GM12878 (cell line): Measurements from ENCODE around the gene PCDH11X.
"Not testable (repeated sequence)": the region's sequence is repeated elsewhere in the genome, so short reads cannot be mapped to it uniquely, and the experiment has no call there.

Experiments
- CHD2 ChIP-seq: IDR thresholded peaks from 2 replicates; pipeline ENCODE4 v1.6.1; 2011; ENCODE audit warnings: low read depth, low read length, improper control_type of control experiment, borderline replicate concordance
- CTCF ChIP-seq, 3 experiments: IDR thresholded peaks in 2 of 3; conservative IDR thresholded peaks in 1 of 3; 2 replicates each; pipeline ENCODE4 v1.5.1; 2011; ENCODE audit warnings: low read depth in 3 of 3, low read length in 3 of 3, mild to moderate bottlenecking in 3 of 3, control low read depth in 2 of 3, moderate library complexity in 2 of 3, inconsistent platforms in 1 of 3, mixed read lengths in 1 of 3; ENCODE audit not compliant: control insufficient read depth in 2 of 3, insufficient read depth in 1 of 3; ENCODE audit errors: extremely low read depth in 1 of 3
- EP300 ChIP-seq, 2 experiments: fragments of 150-350 bp in 1 of 2; IDR thresholded peaks; 2 replicates each; pipeline ENCODE4 v1.6.1; 2011 to 2012; ENCODE audit warnings: low read depth in 2 of 2, low read length in 2 of 2, borderline replicate concordance in 1 of 2, improper control_type of control experiment in 1 of 2, inconsistent platforms in 1 of 2; ENCODE audit not compliant: control insufficient read depth in 1 of 2
- ETV6 ChIP-seq, 2 experiments: fragments of 450-650 bp in 1 of 2; IDR thresholded peaks in 1 of 2; conservative IDR thresholded peaks in 1 of 2; 2 replicates each; pipeline ENCODE4 v1.6.1; 2014; ENCODE audit warnings: antibody characterized with exemption in 1 of 2, borderline replicate concordance in 1 of 2, low read depth in 1 of 2, mild to moderate bottlenecking in 1 of 2, moderate library complexity in 1 of 2
- NFIC ChIP-seq: IDR thresholded peaks from 2 replicates; pipeline ENCODE4 v1.6.1; 2012; ENCODE audit warnings: low read depth, mild to moderate bottlenecking, inconsistent platforms, low read length, moderate library complexity
- NR2C1 ChIP-seq: fragments of 450-650 bp; IDR thresholded peaks from 2 replicates; pipeline ENCODE4 v1.6.1; 2017; ENCODE audit warnings: antibody characterized with exemption, mild to moderate bottlenecking, moderate library complexity
- RAD21 ChIP-seq: IDR thresholded peaks from 2 replicates; pipeline ENCODE4 v1.6.1; 2011; ENCODE audit warnings: mild to moderate bottlenecking, low read depth, low read length, moderate library complexity; ENCODE audit not compliant: insufficient read depth
- REST ChIP-seq: IDR thresholded peaks from 2 replicates; pipeline ENCODE4 v1.6.1; 2012; ENCODE audit warnings: mild to moderate bottlenecking, low read depth, low read length
- SP1 ChIP-seq: IDR thresholded peaks from one replicate; pipeline ENCODE4 v1.6.1; 2011; ENCODE audit warnings: low read depth, low read length
- ZBTB11 ChIP-seq: fragments of 450-650 bp; formaldehyde crosslinking; IDR thresholded peaks from 2 replicates; pipeline ENCODE4 v1.5.0; 2022; ENCODE audit warnings: mild to moderate bottlenecking, missing genetic modification characterization
- ZNF687 ChIP-seq: fragments of 450-650 bp; IDR thresholded peaks from 2 replicates; pipeline ENCODE4 v1.6.1; 2017; ENCODE audit warnings: mild to moderate bottlenecking, moderate library complexity

- TF ChIP-seq NR2C1; ZNF687; ETV6 (conservative IDR thresholded peaks at IDR 0.05 in 1 of 2, IDR thresholded peaks at IDR 0.05 in 1 of 2; ENCODE audit: borderline replicate concordance in 1 of 2, low read depth in 1 of 2); ZBTB11 (CRISPR knock-in tag); CTCF (IDR thresholded peaks at IDR 0.05 in 2 of 3, conservative IDR thresholded peaks at IDR 0.05 in 1 of 3; ENCODE audit: control insufficient read depth in 2 of 3, extremely low read depth in 1 of 3, insufficient read depth in 1 of 3, low read depth in 3 of 3, low read length in 3 of 3); REST; NFIC; EP300 (IDR thresholded peaks at IDR 0.05; ENCODE audit: borderline replicate concordance in 1 of 2, control insufficient read depth in 1 of 2, low read depth in 2 of 2, low read length in 2 of 2); SP1; CHD2; RAD21: not testable (repeated sequence)
Measured at GRCh38 chrX:91817537-91817936, 38.4 kb downstream of the PCDH11X start.
